ENCODE data around the gene NCR3LG1. TPM values are rescaled to one million over a fixed set of nuclear protein-coding genes. Genes with fewer than 3 reads are reported as not detected.

Gene NCR3LG1
- total RNA-seq, 1 experiment from 2014 or later, result 12.7 TPM

- DNase-seq (ENCODE audit: low spot score), result no peak
Observed at GRCh38 chr11:17392872-17393271, 41.3 kb downstream of the NCR3LG1 start.

DNA sequence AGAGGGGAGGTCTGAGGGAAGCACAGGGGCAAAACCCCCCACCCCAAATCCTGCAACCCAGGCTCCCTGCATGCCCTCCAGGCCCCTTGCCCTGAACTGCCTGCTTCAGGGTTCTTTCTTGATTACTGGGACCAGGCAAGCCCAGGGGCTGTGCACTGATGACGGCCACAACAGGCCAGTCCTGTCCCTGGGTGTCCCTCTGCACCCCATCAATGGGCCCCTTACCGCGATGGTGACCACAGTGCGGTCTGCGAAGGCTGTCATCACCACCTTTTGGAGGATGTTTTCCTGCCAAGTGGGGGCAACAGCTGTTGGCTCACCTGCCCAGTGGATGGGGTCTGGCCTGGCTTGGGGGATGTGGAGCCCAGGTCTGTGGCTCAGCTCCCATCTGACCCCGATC lies 41.9 kb downstream of the NCR3LG1 start:
- DNase-seq (ENCODE audit: low spot score), result no peak

GRCh38 chr11:17394743-17395390 lies 43.3 kb downstream of the NCR3LG1 start:
- no peak for DNase-seq (ENCODE audit: low spot score)

DNA sequence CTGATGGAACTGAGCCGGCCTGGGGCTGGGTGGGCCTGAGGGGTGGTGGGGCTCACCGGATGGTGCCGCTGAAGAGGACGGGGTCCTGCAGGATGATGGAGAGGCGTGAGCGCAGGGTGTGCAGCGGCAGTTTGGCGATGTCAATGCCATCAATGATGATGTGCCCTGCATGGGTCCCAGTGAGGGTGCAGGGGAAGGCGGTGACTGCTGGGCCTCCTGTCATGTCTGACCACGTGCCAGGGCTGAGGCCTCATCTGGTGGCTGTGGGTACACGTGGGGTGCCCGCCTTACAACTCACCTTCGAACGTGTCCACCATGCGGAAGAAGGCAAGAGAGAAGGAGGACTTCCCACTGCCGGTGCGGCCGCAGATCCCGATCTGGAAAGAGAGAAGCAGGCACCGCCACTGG lies 44.0 kb downstream of the NCR3LG1 start:
- DNase-seq (ENCODE audit: low spot score), result no peak

DNA sequence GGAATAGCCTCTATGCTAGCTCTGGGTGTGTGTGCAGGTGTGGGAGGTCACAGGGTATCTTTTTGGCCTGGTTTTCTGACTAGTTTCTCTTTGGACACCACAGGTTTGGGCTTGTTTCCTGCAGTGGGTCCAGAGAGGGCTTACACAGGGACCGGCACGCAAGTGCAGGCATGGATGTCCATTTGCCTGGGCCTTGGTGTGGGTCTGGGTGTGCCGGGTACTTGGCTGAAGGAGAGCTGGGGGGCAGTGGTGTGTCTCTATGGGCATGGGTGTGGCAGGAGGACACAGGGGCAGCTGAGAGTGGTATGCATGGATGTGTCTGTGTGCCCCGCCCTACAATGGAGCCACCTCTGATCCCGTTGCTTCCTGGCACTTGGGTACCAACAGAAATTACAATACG lies 44.4 kb downstream of the NCR3LG1 start:
- DNase-seq (ENCODE audit: low spot score), result no peak

DNA sequence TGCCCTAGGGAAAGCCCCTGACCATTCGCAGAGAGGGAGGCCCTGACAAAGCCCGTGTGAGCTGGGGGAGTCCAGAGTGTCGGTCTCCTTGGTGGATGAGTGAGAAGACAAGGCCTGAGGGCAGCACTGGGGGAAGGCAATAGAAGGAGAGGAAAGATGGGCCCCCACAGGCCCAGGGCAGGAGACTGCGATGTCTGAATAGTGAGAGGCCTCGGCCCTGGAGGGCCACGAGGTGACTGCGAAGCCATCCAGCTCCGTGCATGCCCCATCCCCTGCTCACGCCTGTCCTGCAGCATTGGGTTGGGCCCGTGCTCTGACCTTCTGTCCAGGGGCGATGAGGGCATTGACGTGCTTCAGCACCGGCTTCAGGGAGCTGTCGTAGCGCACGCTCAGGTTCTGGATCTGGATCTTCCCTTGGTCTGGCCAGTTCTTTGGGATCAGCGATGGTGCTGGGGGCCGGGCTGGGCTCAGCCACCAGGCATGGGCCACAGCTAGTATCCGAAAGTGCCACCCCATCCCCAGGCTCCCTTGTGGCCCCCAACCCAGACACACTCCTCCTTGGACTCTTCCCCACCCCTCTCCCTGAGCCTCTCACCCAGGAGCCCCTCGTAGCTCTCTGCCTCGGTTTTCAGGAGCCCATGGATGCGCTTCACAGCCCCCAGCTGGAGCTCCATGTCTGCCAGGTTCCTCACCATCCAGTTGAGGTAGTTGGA lies 45.2 kb downstream of the NCR3LG1 start:
- DNase-seq (ENCODE audit: low spot score), result no peak

GRCh38 chr11:17397311-17398002 lies 45.9 kb downstream of the NCR3LG1 start:
- no peak for DNase-seq (ENCODE audit: low spot score)

- DNase-seq (ENCODE audit: low spot score), result no peak
Observed at GRCh38 chr11:17399236-17399635, 47.6 kb downstream of the NCR3LG1 start.

DNA sequence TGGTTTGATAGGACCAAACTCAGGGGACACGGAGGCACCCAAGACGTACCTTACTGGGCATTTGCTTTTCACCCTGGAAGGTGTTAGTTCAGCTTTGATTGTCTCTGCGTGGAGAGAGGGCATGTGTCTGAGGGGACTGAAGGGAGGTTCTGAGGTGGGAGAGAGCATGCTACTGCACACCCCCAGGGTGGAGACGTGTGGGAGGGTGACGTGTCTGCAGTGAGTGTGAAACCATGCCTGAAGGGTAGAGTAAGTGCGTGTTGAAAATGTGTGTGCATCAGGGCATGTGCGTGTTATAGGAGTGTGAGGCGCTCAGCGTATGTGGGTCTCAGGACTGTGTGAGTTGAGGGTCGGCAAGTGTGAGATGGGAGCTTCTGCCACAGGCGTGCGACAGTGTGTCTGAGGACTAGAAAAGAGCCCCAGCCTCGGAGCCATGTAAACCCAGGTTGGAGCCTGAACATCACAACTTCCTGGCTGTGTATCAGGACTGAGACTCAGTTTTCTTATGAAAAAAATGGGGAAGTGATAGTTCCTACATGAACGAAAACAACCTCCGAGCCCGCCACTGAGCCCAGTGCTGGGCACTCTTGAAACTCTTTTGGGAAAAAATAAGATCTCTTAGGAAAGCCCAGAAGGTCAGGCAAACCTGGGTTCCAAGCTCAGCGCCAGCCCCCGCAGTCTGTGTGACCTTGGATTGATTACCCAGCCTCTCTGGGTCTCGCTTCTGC lies 48.6 kb downstream of the NCR3LG1 start:
- DNase-seq (ENCODE audit: low spot score), result no peak

DNA sequence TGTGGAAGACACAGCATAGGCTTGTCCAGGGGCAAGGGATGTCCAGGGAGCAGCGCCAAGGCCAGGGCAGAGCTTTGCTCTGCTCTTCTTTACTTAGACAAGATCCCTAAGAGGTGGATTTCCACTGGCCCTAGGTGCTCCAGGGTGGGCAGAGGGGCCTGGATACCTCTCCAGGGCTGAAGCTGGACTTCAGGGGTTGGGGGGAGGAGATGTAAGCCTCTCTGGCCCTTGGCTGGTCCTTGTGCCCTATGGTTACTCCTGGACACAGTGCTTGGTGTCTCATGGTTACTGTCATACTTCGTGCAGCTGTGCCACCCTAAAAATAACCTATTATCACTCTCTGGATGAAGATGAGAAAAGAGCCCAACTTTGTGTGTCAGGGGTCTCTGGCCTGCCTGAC lies 49.7 kb downstream of the NCR3LG1 start:
- DNase-seq (ENCODE audit: low spot score), result no peak

- DNase-seq (ENCODE audit: low spot score), result no peak
Observed at GRCh38 chr11:17401841-17402240, 50.2 kb downstream of the NCR3LG1 start.

DNA sequence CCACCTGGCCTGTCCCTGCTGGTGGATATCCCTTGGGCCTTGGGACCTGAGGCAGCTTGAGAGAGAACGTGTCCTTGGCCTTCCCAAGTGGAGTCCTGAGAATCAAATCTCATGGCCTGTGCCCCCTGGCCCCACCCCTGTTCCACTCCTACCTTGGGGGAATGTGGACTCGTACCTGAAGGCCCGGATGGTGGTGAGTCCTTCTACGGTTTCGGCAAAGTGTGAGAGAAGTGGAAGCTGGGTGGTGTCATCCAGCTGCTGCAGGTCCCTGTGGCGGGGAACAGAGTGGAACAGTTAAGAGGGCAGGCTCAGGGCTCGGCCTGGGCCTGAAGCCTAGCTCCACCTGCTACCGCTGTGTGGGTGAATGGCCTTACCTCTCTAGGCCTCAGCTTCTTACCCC lies 50.9 kb downstream of the NCR3LG1 start:
- DNase-seq (ENCODE audit: low spot score), result no peak

GRCh38 chr11:17403980-17404759 lies 52.6 kb downstream of the NCR3LG1 start:
- no peak for DNase-seq (ENCODE audit: low spot score)

DNA sequence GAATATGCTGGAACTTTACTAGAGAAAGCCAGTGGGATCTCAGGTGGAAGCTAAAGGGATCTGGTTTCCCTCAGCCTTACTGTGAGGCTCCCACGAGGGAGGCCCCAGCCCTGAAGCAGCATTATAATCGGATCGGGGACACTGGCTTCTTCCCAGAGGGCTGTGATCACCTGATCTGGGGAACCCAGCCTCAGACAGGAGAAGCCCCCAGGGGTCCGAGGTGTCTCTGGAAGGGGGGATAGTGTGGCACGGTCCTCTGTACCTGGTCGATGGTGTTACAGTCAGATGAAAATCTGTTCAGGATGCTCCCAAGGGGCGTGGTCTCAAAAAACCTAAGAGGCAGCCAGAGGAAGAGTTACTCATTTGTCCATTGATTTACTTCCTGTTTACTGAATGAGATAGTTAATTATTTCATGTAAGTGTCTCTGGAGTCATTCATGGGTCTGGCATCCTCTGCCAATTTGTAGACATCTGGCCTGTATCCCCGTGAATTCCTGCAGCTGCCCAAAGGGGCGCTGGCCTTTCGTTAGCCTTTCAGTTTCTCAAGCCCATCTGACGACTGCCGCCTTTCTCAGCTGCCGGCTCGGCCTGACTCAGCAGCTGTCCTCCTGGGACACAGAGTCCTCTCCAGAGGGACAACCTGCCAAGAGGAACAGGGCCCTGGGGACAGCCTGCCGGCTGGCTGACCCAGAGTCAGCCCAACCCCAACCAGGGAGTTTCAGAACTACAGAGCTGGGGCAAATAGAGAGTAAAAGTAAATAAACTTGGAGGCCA lies 53.8 kb downstream of the NCR3LG1 start:
- DNase-seq (ENCODE audit: low spot score), result peak; percentile 50

GRCh38 chr11:17406082-17406817 lies 54.6 kb downstream of the NCR3LG1 start:
- DNase-seq (ENCODE audit: low spot score), result no peak

- no peak for DNase-seq (ENCODE audit: low spot score)
Observed at GRCh38 chr11:17406818-17407149, 55.2 kb downstream of the NCR3LG1 start.

DNA sequence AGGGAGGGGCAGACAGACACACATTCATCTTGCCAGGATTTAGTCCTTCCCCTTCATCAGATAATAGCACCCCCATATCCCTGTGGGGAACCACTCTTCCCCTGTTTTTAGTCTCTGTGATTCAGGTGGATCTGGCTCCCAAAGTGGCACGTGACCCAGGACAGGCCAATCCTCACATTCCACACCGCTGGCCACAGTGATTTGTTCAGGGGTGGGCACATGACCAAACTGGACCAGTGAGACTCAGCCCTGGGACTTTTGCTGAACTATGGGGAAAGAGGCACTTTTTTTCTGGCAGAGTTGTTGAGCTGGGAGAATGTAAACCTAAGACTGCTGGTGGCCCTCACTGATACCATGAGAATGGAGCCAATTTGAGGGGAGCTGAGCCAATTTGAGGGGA lies 56.0 kb downstream of the NCR3LG1 start:
- no peak for DNase-seq (ENCODE audit: low spot score)

GRCh38 chr11:17408026-17408425 lies 56.4 kb downstream of the NCR3LG1 start:
- DNase-seq (ENCODE audit: low spot score), result no peak

GRCh38 chr11:17408641-17409040 lies 57.0 kb downstream of the NCR3LG1 start:
- DNase-seq (ENCODE audit: low spot score), result no peak
